GM12874 (cell line): Measurements from ENCODE around the gene GABRB3.

Source experiments
- CTCF ChIP-seq: IDR thresholded peaks from 2 replicates; pipeline ENCODE4 v1.5.1; 2011; ENCODE audit warnings: low read depth, mild to moderate bottlenecking, control low read depth, low read length, moderate library complexity; ENCODE audit not compliant: insufficient read depth

GABRB3 gene

GRCh38 chr15:26658290-26658689, 114.6 kb downstream of the GABRB3 start:
- no peak for TF ChIP-seq CTCF

- no peak for TF ChIP-seq CTCF
Observed at GRCh38 chr15:26656080-26656479, 116.8 kb downstream of the GABRB3 start.

GRCh38 chr15:26651909-26652308, 121.0 kb downstream of the GABRB3 start:
- no peak for TF ChIP-seq CTCF

- TF ChIP-seq CTCF: no peak
Observed at GRCh38 chr15:26648676-26649075, 124.2 kb downstream of the GABRB3 start.

- no peak for TF ChIP-seq CTCF
Observed at GRCh38 chr15:26644948-26645347, 127.9 kb downstream of the GABRB3 start.

- no peak for TF ChIP-seq CTCF
Observed at GRCh38 chr15:26641144-26641543, 131.7 kb downstream of the GABRB3 start.

GRCh38 chr15:26640601-26641000, 132.3 kb downstream of the GABRB3 start:
- TF ChIP-seq CTCF: no peak

GRCh38 chr15:26639966-26640365, 132.9 kb downstream of the GABRB3 start:
- no peak for TF ChIP-seq CTCF
